ENCODE data around the gene GTF3C6. TPM values are rescaled to one million over a fixed set of nuclear protein-coding genes. Genes with fewer than 3 reads are reported as not detected.
A peak's percentile ranks its signal among the peaks of the same experiment; 100 is the strongest.
"Not testable (repeated sequence)": the region's sequence is repeated elsewhere in the genome, so short reads cannot be mapped to it uniquely, and the experiment has no call there.

Gene GTF3C6
- total RNA-seq, 1 experiment from 2014 or later = 157 TPM

GRCh38 chr6:110996691-110997090, 38.2 kb downstream of the GTF3C6 start:
- Histone ChIP-seq H3K4me3 (no peak overlapping the region), H3K4me1 (replicated peaks) (no peaks in the 10 kb centered on the region), H3K27ac (no peak overlapping the region), H3K9me3 (replicated peaks) (no peaks in the 10 kb centered on the region), H3K36me3 (peaks cover 69% of the 10 kb centered on the region), H3K27me3 (replicated peaks) (no peaks in the 10 kb centered on the region)
- DNase-seq (ENCODE audit: low read depth in 1 of 2, low spot score in 2 of 2) = no peak

GRCh38 chr6:110999634-111000270, 41.2 kb downstream of the GTF3C6 start:
- H3K27me3 ChIP-seq (replicated peaks) = no peaks in the 10 kb centered on the region
- peak in 1 of 2 experiments; percentile 33 for DNase-seq (ENCODE audit: low read depth in 1 of 2, low spot score in 2 of 2)
- no peaks in the 10 kb centered on the region for H3K4me1 ChIP-seq (replicated peaks)
- no peaks in the 10 kb centered on the region for H3K9me3 ChIP-seq (replicated peaks)
- H3K4me3 ChIP-seq = no peak overlapping the region
- no peak overlapping the region for H3K27ac ChIP-seq
- peaks cover 74% of the 10 kb centered on the region for H3K36me3 ChIP-seq

- Histone ChIP-seq H3K4me3 (no peak overlapping the region), H3K27ac (no peak overlapping the region), H3K4me1 (replicated peaks) (no peaks in the 10 kb centered on the region), H3K9me3 (replicated peaks) (no peaks in the 10 kb centered on the region), H3K36me3 (peaks cover 67% of the 10 kb centered on the region), H3K27me3 (replicated peaks) (no peaks in the 10 kb centered on the region)
- no peak for DNase-seq (ENCODE audit: low read depth in 1 of 2, low spot score in 2 of 2)
These were observed 43.8 kb downstream of the GTF3C6 start for GRCh38 chr6:111002350-111002749.

DNA sequence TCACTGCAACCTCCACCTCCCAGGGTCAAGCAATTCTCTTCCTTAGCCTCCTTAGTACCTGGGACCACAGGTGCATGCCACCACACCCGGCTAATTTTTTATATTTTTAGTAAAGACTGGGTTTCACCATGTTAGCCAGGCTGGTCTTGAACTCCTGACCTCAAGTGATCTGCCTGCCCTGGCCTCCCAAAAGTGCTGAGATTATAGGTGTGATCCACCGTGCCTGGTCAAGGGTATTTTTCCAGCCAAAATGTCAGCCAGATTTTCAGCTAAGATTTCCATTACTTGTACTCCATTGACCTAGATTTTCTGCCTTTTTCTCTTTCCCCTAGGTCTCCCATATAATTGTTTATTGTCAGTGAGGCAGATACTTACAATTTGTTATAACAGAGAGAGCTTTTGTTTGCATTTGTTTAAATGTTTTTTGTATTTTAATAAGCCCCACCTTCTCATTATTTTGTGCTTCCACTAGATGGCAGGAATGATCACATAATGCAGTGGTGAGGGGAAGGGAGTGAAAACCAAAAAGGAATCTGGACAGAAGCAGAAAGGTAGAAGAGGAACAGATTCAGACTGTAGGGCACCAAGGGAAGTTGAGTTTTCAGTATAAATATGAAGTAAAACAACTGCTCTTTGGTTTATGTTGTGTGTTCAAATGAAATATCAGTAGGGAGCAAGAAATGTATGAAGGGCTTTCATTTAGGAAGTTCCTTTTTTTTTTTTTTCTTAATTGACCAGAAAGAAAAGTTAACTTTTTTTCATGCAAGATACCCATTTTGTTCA, 53.0 kb downstream of the GTF3C6 start:
- Histone ChIP-seq H3K27ac (no peak overlapping the region), H3K4me3 (no peak overlapping the region), H3K27me3 (replicated peaks) (no peaks in the 10 kb centered on the region), H3K4me1 (replicated peaks) (no peaks in the 10 kb centered on the region), H3K36me3 (peaks cover 62% of the 10 kb centered on the region), H3K9me3 (replicated peaks) (no peaks in the 10 kb centered on the region)
- DNase-seq (ENCODE audit: low read depth in 1 of 2, low spot score in 2 of 2) = peak in 1 of 2 experiments; percentile 57

DNA sequence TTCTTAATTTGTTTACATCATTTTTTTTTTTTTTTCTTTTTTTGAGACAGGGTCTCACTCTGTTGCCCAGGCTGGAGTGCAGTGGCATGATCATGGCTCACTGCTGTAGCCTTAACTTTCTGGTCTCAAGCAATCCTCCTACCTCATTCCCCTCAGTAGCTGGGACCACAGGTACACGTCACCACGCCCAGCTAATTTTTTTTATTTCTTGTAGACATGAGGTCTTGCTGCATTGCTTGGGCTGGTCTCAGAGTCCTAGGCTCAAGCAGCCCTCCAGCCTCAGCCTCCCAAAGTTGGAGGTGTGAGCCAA, 53.6 kb downstream of the GTF3C6 start:
- no peak for DNase-seq (ENCODE audit: low read depth in 1 of 2, low spot score in 2 of 2)
- H3K27me3 ChIP-seq (replicated peaks) = no peaks in the 10 kb centered on the region
- no peaks in the 10 kb centered on the region for H3K4me1 ChIP-seq (replicated peaks)
- no peak overlapping the region for H3K27ac ChIP-seq
- no peak overlapping the region for H3K4me3 ChIP-seq
- H3K9me3 ChIP-seq (replicated peaks) = no peaks in the 10 kb centered on the region
- H3K36me3 ChIP-seq = peaks cover 62% of the 10 kb centered on the region

- H3K9me3 ChIP-seq (replicated peaks); H3K4me1 ChIP-seq (replicated peaks); H3K4me3 ChIP-seq; DNase-seq (ENCODE audit: low read depth in 1 of 2, low spot score in 2 of 2); H3K27me3 ChIP-seq (replicated peaks); H3K27ac ChIP-seq: not testable (repeated sequence)
- peaks cover 62% of the 10 kb centered on the region for H3K36me3 ChIP-seq
These were observed 54.0 kb downstream of the GTF3C6 start for GRCh38 chr6:111012520-111012919.

GRCh38 chr6:111013144-111013915, 54.8 kb downstream of the GTF3C6 start:
- Histone ChIP-seq H3K36me3 (peaks cover 63% of the 10 kb centered on the region), H3K27ac (no peak overlapping the region), H3K9me3 (replicated peaks) (no peaks in the 10 kb centered on the region), H3K4me1 (replicated peaks) (no peaks in the 10 kb centered on the region), H3K4me3 (no peak overlapping the region), H3K27me3 (replicated peaks) (no peaks in the 10 kb centered on the region)
- DNase-seq (ENCODE audit: low read depth in 1 of 2, low spot score in 2 of 2) = no peak

- H3K27me3 ChIP-seq (replicated peaks) = no peaks in the 10 kb centered on the region
- H3K36me3 ChIP-seq = peaks cover 57% of the 10 kb centered on the region
- no peak for DNase-seq (ENCODE audit: low read depth in 1 of 2, low spot score in 2 of 2)
- H3K9me3 ChIP-seq (replicated peaks) = no peaks in the 10 kb centered on the region
- no peaks in the 10 kb centered on the region for H3K4me1 ChIP-seq (replicated peaks)
- H3K27ac ChIP-seq = no peak overlapping the region
- H3K4me3 ChIP-seq = no peak overlapping the region
These were observed 57.1 kb downstream of the GTF3C6 start for GRCh38 chr6:111015389-111016124.

GRCh38 chr6:111017241-111017640, 58.7 kb downstream of the GTF3C6 start:
- not testable (repeated sequence) for H3K4me1 ChIP-seq (replicated peaks); H3K4me3 ChIP-seq; DNase-seq (ENCODE audit: low read depth in 1 of 2, low spot score in 2 of 2); H3K27me3 ChIP-seq (replicated peaks); H3K27ac ChIP-seq; H3K9me3 ChIP-seq (replicated peaks)
- peaks cover 57% of the 10 kb centered on the region for H3K36me3 ChIP-seq

Other genes starting within 250 kb of the GTF3C6 start
- 6.8 and 13.7 TPM in 2 replicates for gene CDK19, start 143.2 kb upstream of the GTF3C6 start, total RNA-seq (2014; rRNA removed; shearing (Covaris generic))
- 79.6 and 100 TPM in 2 replicates for gene AMD1, start 83.9 kb upstream of the GTF3C6 start, total RNA-seq (2014; rRNA removed; shearing (Covaris generic))
- gene RPF2, start 23.3 kb downstream of the GTF3C6 start, total RNA-seq (2014; rRNA removed; shearing (Covaris generic)) = 54.2 and 78.5 TPM in 2 replicates
- gene SLC16A10, start 128.8 kb downstream of the GTF3C6 start, total RNA-seq (2014; rRNA removed; shearing (Covaris generic)) = 0.06 TPM in 1 of 2 replicates, not detected in the other

All from SJSA1 (cell line).